Suprapubic skin (tissue), 4 donors: ENCODE results near the gene CCDC50. TPM values are rescaled to one million over a fixed set of nuclear protein-coding genes. Genes with fewer than 3 reads are reported as not detected.

Experiments used
- DNase-seq, 2 donors: peaks; one replicate each; pipeline ENCODE4 v3.0.0-alpha.2; 2019; ENCODE audit warnings: low spot score in 2 of 2
- H3K27ac ChIP-seq: fragments of 200-600 bp; sonication (generic); one replicate; pipeline ENCODE4 v1.5.1; 2019
- H3K27me3 ChIP-seq: fragments of 200-600 bp; sonication (generic); one replicate; pipeline ENCODE4 v1.5.1; 2019
- H3K36me3 ChIP-seq: fragments of 200-600 bp; sonication (generic); one replicate; pipeline ENCODE4 v1.5.1; 2019
- H3K4me1 ChIP-seq: fragments of 200-600 bp; sonication (generic); one replicate; pipeline ENCODE4 v1.5.1; 2019
- H3K4me3 ChIP-seq: fragments of 200-600 bp; sonication (generic); one replicate; pipeline ENCODE4 v1.5.1; 2019; ENCODE audit warnings: mild to moderate bottlenecking
- H3K9me3 ChIP-seq: fragments of 200-600 bp; sonication (generic); one replicate; pipeline ENCODE4 v1.5.1; 2019
- CTCF ChIP-seq, 2 donors: fragments of 200-600 bp in 1 of 2; fragments of 450-650 bp in 1 of 2; sonication (generic) in 1 of 2; IDR thresholded peaks; one replicate each; pipeline ENCODE4 v1.5.1; 2016 to 2019; ENCODE audit warnings: antibody characterized with exemption in 2 of 2, mild to moderate bottlenecking in 1 of 2, moderate library complexity in 1 of 2
- EP300 ChIP-seq: sonication (generic); formaldehyde crosslinking; IDR thresholded peaks from one replicate; pipeline ENCODE4 v1.6.1; 2017; ENCODE audit warnings: antibody characterized with exemption
- POLR2A ChIP-seq, 2 donors: fragments of 450-650 bp; IDR thresholded peaks; one replicate each; pipeline ENCODE4 v1.6.1; 2017; ENCODE audit warnings: antibody characterized with exemption in 2 of 2, mild to moderate bottlenecking in 2 of 2, moderate library complexity in 2 of 2
- POLR2AphosphoS5 ChIP-seq, 3 donors: sonication (generic); formaldehyde crosslinking; IDR thresholded peaks; one replicate each; pipeline ENCODE4 v1.6.1; 2017; ENCODE audit warnings: antibody characterized with exemption in 3 of 3
- WGBS: methylation state at CpG from one replicate; pipeline ENCODE4 v1.1.5; 2018; 5-methylcytosine and 5-hydroxymethylcytosine counted together
- total RNA-seq, 4 donors: library from RNA; depleted of rRNA; stranded (reverse); fragments of >200 nt; gene quantifications; one replicate each; pipeline ENCODE4 v1.1.0, GENCODE V29; 2016

Gene CCDC50
- total RNA-seq, 4 donors from 2014 or later = 34.9 to 67.7 (median 42.4) TPM

GRCh38 chr3:191342006-191342405 is 12.8 kb downstream of the CCDC50 start:
- H3K4me1 ChIP-seq = peaks cover 41% of the 10 kb centered on the region
- H3K36me3 ChIP-seq = no peaks in the 10 kb centered on the region
- H3K4me3 ChIP-seq = no peak overlapping the region
- no peak for TF ChIP-seq POLR2A (IDR thresholded peaks at IDR 0.05)
- no peak for TF ChIP-seq EP300
- TF ChIP-seq CTCF (IDR thresholded peaks at IDR 0.05) = no peak
- TF ChIP-seq POLR2AphosphoS5 (IDR thresholded peaks at IDR 0.05) = no peak
- 63% methylated on average over 2 of the region's 2 CpGs for WGBS
- H3K27me3 ChIP-seq = no peaks in the 10 kb centered on the region
- no peaks in the 10 kb centered on the region for H3K9me3 ChIP-seq
- H3K27ac ChIP-seq = no peak overlapping the region
- DNase-seq = no peak

DNA sequence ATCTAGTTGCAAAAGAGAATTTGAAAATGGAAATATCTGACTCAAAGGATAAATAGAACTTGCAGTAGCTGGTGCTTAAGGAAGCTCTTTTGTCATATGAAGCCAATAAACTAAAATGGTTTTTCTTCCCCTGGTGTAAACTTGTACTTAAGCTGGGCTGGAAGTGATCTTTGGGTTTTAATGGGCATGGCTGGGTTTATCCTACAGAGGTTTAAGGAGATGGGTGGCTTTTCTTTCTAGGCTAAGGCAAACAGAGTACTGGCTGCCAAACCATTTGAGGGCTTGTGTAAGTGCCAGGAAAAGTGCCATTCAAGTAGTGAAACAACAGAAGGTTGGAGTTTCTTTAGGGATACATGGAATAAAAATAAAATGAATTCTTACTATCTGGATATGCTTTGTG is 13.2 kb downstream of the CCDC50 start:
- no peaks in the 10 kb centered on the region for H3K36me3 ChIP-seq
- no peak for DNase-seq
- H3K4me1 ChIP-seq = peaks cover 41% of the 10 kb centered on the region

DNA sequence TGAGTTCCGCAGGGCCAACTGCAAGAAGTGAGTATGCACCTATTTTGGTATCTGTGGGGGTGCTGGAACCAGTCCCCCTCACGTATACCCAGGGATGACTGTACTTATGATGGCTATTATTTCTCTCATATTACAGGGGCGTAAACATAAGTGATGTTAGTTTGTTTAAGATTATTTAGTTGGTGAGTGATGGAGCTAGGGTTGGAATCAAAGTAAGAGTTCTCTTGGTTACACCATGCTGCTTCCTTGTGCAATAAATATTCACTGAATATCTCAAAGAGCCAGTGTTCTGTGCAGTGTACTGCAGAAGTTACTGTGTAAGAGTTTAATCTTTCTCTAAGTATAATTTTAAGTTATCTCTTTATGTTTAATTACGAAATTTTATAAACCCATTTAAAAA is 13.9 kb downstream of the CCDC50 start:
- no peak overlapping the region for H3K4me3 ChIP-seq
- no peak overlapping the region for H3K27ac ChIP-seq
- H3K4me1 ChIP-seq = peaks cover 39% of the 10 kb centered on the region
- TF ChIP-seq CTCF (IDR thresholded peaks at IDR 0.05) (no peak), POLR2AphosphoS5 (IDR thresholded peaks at IDR 0.05) (no peak)
- H3K27me3 ChIP-seq = no peaks in the 10 kb centered on the region
- no peak for DNase-seq
- H3K9me3 ChIP-seq = no peaks in the 10 kb centered on the region
- WGBS = 77% methylated on average over 4 of the region's 4 CpGs
- H3K36me3 ChIP-seq = no peaks in the 10 kb centered on the region

More for the DNA sequence above, 13.2 kb downstream of the CCDC50 start:
- no peak overlapping the region for H3K4me3 ChIP-seq
- TF ChIP-seq POLR2A (IDR thresholded peaks at IDR 0.05) (no peak), POLR2AphosphoS5 (IDR thresholded peaks at IDR 0.05) (no peak), CTCF (IDR thresholded peaks at IDR 0.05) (no peak), EP300 (no peak)
- H3K27ac ChIP-seq = no peak overlapping the region
- no peaks in the 10 kb centered on the region for H3K9me3 ChIP-seq
- H3K27me3 ChIP-seq = no peaks in the 10 kb centered on the region

GRCh38 chr3:191343913-191344312 is 14.7 kb downstream of the CCDC50 start:
- Histone ChIP-seq H3K27me3 (no peaks in the 10 kb centered on the region), H3K4me3 (no peak overlapping the region), H3K36me3 (no peaks in the 10 kb centered on the region), H3K27ac (no peak overlapping the region), H3K4me1 (peaks cover 36% of the 10 kb centered on the region), H3K9me3 (no peaks in the 10 kb centered on the region)
- no peak for DNase-seq
- WGBS = 84% methylated on average over 5 of the region's 5 CpGs
- TF ChIP-seq POLR2A (IDR thresholded peaks at IDR 0.05) (no peak), CTCF (IDR thresholded peaks at IDR 0.05) (no peak), EP300 (no peak), POLR2AphosphoS5 (IDR thresholded peaks at IDR 0.05) (no peak)

GRCh38 chr3:191345334-191345733 is 16.1 kb downstream of the CCDC50 start:
- Histone ChIP-seq H3K4me1 (peaks cover 23% of the 10 kb centered on the region), H3K27me3 (no peaks in the 10 kb centered on the region), H3K36me3 (no peaks in the 10 kb centered on the region), H3K9me3 (no peaks in the 10 kb centered on the region), H3K27ac (no peak overlapping the region), H3K4me3 (no peak overlapping the region)
- no peak for DNase-seq
- WGBS = 84% methylated on average over 5 of the region's 5 CpGs
- TF ChIP-seq EP300 (no peak), POLR2AphosphoS5 (IDR thresholded peaks at IDR 0.05) (no peak), POLR2A (IDR thresholded peaks at IDR 0.05) (no peak), CTCF (IDR thresholded peaks at IDR 0.05) (no peak)
